Suprapubic skin (tissue), 4 donors: ENCODE results near the gene NPAS1. TPM values are rescaled to one million over a fixed set of nuclear protein-coding genes. Genes with fewer than 3 reads are reported as not detected.

Experiments used
- DNase-seq, 2 donors: peaks; one replicate each; pipeline ENCODE4 v3.0.0-alpha.2; 2019; ENCODE audit warnings: low spot score in 2 of 2
- H3K27ac ChIP-seq: fragments of 200-600 bp; sonication (generic); one replicate; pipeline ENCODE4 v1.5.1; 2019
- H3K27me3 ChIP-seq: fragments of 200-600 bp; sonication (generic); one replicate; pipeline ENCODE4 v1.5.1; 2019
- H3K36me3 ChIP-seq: fragments of 200-600 bp; sonication (generic); one replicate; pipeline ENCODE4 v1.5.1; 2019
- H3K4me1 ChIP-seq: fragments of 200-600 bp; sonication (generic); one replicate; pipeline ENCODE4 v1.5.1; 2019
- H3K4me3 ChIP-seq: fragments of 200-600 bp; sonication (generic); one replicate; pipeline ENCODE4 v1.5.1; 2019; ENCODE audit warnings: mild to moderate bottlenecking
- H3K9me3 ChIP-seq: fragments of 200-600 bp; sonication (generic); one replicate; pipeline ENCODE4 v1.5.1; 2019
- CTCF ChIP-seq, 2 donors: fragments of 200-600 bp in 1 of 2; fragments of 450-650 bp in 1 of 2; sonication (generic) in 1 of 2; IDR thresholded peaks; one replicate each; pipeline ENCODE4 v1.5.1; 2016 to 2019; ENCODE audit warnings: antibody characterized with exemption in 2 of 2, mild to moderate bottlenecking in 1 of 2, moderate library complexity in 1 of 2
- EP300 ChIP-seq: sonication (generic); formaldehyde crosslinking; IDR thresholded peaks from one replicate; pipeline ENCODE4 v1.6.1; 2017; ENCODE audit warnings: antibody characterized with exemption
- POLR2A ChIP-seq, 2 donors: fragments of 450-650 bp; IDR thresholded peaks; one replicate each; pipeline ENCODE4 v1.6.1; 2017; ENCODE audit warnings: antibody characterized with exemption in 2 of 2, mild to moderate bottlenecking in 2 of 2, moderate library complexity in 2 of 2
- POLR2AphosphoS5 ChIP-seq, 3 donors: sonication (generic); formaldehyde crosslinking; IDR thresholded peaks; one replicate each; pipeline ENCODE4 v1.6.1; 2017; ENCODE audit warnings: antibody characterized with exemption in 3 of 3
- WGBS: methylation state at CpG from one replicate; pipeline ENCODE4 v1.1.5; 2018; 5-methylcytosine and 5-hydroxymethylcytosine counted together
- total RNA-seq, 4 donors: library from RNA; depleted of rRNA; stranded (reverse); fragments of >200 nt; gene quantifications; one replicate each; pipeline ENCODE4 v1.1.0, GENCODE V29; 2016

NPAS1 gene
- total RNA-seq, 4 donors from 2014 or later, result 4.7 to 6.8 (median 5.5) TPM

GRCh38 chr19:46992699-46993535, 26.7 kb upstream of the NPAS1 start:
- peaks cover 24% of the 10 kb centered on the region for H3K4me1 ChIP-seq
- TF ChIP-seq EP300 (no peak), CTCF (IDR thresholded peaks at IDR 0.05) (no peak), POLR2A (IDR thresholded peaks at IDR 0.05) (no peak), POLR2AphosphoS5 (IDR thresholded peaks at IDR 0.05) (no peak)
- DNase-seq, result no peak
- 80% methylated on average over 10 of the region's 25 CpGs for WGBS
- no peak overlapping the region for H3K4me3 ChIP-seq
- H3K27ac ChIP-seq, result no peak overlapping the region
- no peaks in the 10 kb centered on the region for H3K9me3 ChIP-seq
- no peaks in the 10 kb centered on the region for H3K27me3 ChIP-seq
- peaks cover 73% of the 10 kb centered on the region for H3K36me3 ChIP-seq

- Histone ChIP-seq H3K9me3 (no peaks in the 10 kb centered on the region), H3K27me3 (no peaks in the 10 kb centered on the region), H3K36me3 (peaks cover 73% of the 10 kb centered on the region), H3K27ac (no peak overlapping the region), H3K4me1 (peaks cover 24% of the 10 kb centered on the region), H3K4me3 (no peak overlapping the region)
- no peak for DNase-seq
- no peak for TF ChIP-seq CTCF (IDR thresholded peaks at IDR 0.05)
- no peak for TF ChIP-seq EP300
- TF ChIP-seq POLR2A (IDR thresholded peaks at IDR 0.05), result no peak
- no peak for TF ChIP-seq POLR2AphosphoS5 (IDR thresholded peaks at IDR 0.05)
- WGBS, result 91% methylated on average over 5 of the region's 7 CpGs
These were observed 26.0 kb upstream of the NPAS1 start for GRCh38 chr19:46993622-46994021.

GRCh38 chr19:46994141-46994686, 25.4 kb upstream of the NPAS1 start:
- no peak overlapping the region for H3K4me3 ChIP-seq
- WGBS, result 100% methylated on average over 1 of the region's 17 CpGs
- H3K36me3 ChIP-seq, result peaks cover 73% of the 10 kb centered on the region
- TF ChIP-seq EP300 (no peak), POLR2AphosphoS5 (IDR thresholded peaks at IDR 0.05) (no peak), POLR2A (IDR thresholded peaks at IDR 0.05) (no peak), CTCF (IDR thresholded peaks at IDR 0.05) (no peak)
- H3K9me3 ChIP-seq, result no peaks in the 10 kb centered on the region
- peaks cover 24% of the 10 kb centered on the region for H3K4me1 ChIP-seq
- no peak overlapping the region for H3K27ac ChIP-seq
- H3K27me3 ChIP-seq, result no peaks in the 10 kb centered on the region
- DNase-seq, result no peak

GRCh38 chr19:46995492-46995891, 24.1 kb upstream of the NPAS1 start:
- no peaks in the 10 kb centered on the region for H3K27me3 ChIP-seq

More at GRCh38 chr19:46995492-46995891, 24.1 kb upstream of the NPAS1 start:
- no peak for DNase-seq
- H3K4me3 ChIP-seq, result no peak overlapping the region
- H3K36me3 ChIP-seq, result peaks cover 73% of the 10 kb centered on the region
- TF ChIP-seq POLR2AphosphoS5 (IDR thresholded peaks at IDR 0.05) (no peak), CTCF (IDR thresholded peaks at IDR 0.05) (no peak), POLR2A (IDR thresholded peaks at IDR 0.05) (no peak), EP300 (no peak)
- no peak overlapping the region for H3K27ac ChIP-seq
- H3K4me1 ChIP-seq, result peaks cover 22% of the 10 kb centered on the region
- no peaks in the 10 kb centered on the region for H3K9me3 ChIP-seq
- WGBS, result 79% methylated on average over 7 of the region's 7 CpGs
